Measurements from ENCODE around the gene ELANE.

The ELANE gene

GRCh38 chr19:811506-812048 lies 40.5 kb upstream of the ELANE start:
- DNase-seq (ENCODE audit: low spot score) = no peak
- no peak for TF ChIP-seq CTCF (IDR thresholded peaks at IDR 0.05)
- no peak overlapping the region for H3K4me3 ChIP-seq
- no peak overlapping the region for H3K27ac ChIP-seq

GRCh38 chr19:812049-812746 lies 39.9 kb upstream of the ELANE start:
- DNase-seq (ENCODE audit: low spot score) = no peak
- TF ChIP-seq CTCF (IDR thresholded peaks at IDR 0.05) = no peak
- Histone ChIP-seq H3K27ac (no peak overlapping the region), H3K4me3 (no peak overlapping the region)

- DNase-seq (ENCODE audit: low spot score) = no peak
- TF ChIP-seq CTCF (IDR thresholded peaks at IDR 0.05) = no peak
- no peak overlapping the region for H3K4me3 ChIP-seq
- no peak overlapping the region for H3K27ac ChIP-seq
These were observed 39.3 kb upstream of the ELANE start for GRCh38 chr19:812747-813218.

GRCh38 chr19:813219-814151 lies 38.6 kb upstream of the ELANE start:
- no peak overlapping the region for H3K4me3 ChIP-seq
- no peak for DNase-seq (ENCODE audit: low spot score)
- no peak for TF ChIP-seq CTCF (IDR thresholded peaks at IDR 0.05)
- no peak overlapping the region for H3K27ac ChIP-seq

- no peak for TF ChIP-seq CTCF (IDR thresholded peaks at IDR 0.05)
- no peak for DNase-seq (ENCODE audit: low spot score)
- Histone ChIP-seq H3K4me3 (no peak overlapping the region), H3K27ac (no peak overlapping the region)
These were observed 37.7 kb upstream of the ELANE start for GRCh38 chr19:814152-815078.

- Histone ChIP-seq H3K27ac (no peak overlapping the region), H3K4me3 (no peak overlapping the region)
- no peak for DNase-seq (ENCODE audit: low spot score)
- no peak for TF ChIP-seq CTCF (IDR thresholded peaks at IDR 0.05)
These were observed 36.9 kb upstream of the ELANE start for GRCh38 chr19:815079-815774.
